Measurements from ENCODE around the gene DPPA3.
"Not testable (repeated sequence)": the region's sequence is repeated elsewhere in the genome, so short reads cannot be mapped to it uniquely, and the experiment has no call there.

The DPPA3 gene

GRCh38 chr12:7723926-7724325, 12.7 kb downstream of the DPPA3 start:
- no peak for TF ChIP-seq CTCF (IDR thresholded peaks at IDR 0.05; ENCODE audit: borderline replicate concordance, control extremely low read depth, extremely low read depth, insufficient read depth, missing control alignments)
- in situ Hi-C loops (cut with MboI; ENCODE audit: low sequenced_read_pairs, unreplicated experiment), result no loop called here
- no peak for DNase-seq (ENCODE audit: low spot score)

GRCh38 chr12:7729746-7730145, 18.5 kb downstream of the DPPA3 start:
- no peak for DNase-seq (ENCODE audit: low spot score)

DNA sequence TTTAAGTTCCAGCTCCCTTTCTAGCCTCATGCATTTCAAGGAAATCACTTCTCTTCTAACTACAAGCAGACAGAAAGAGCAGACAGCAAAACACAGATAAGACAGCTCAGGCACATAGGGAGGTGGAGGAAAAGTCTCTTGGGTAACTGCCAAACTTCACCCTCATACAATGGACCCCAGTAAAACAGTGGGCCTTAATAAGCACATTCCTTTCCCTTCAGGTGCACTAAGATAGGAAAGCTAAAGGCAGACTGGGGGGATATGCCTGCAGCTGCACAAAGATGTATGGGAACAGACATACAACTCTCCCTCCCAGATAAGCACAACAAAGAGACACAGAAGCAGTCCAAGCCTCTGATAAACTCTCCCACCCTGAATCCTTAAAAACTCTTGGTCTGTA, 19.8 kb downstream of the DPPA3 start:
- in situ Hi-C loops (cut with MboI; ENCODE audit: low sequenced_read_pairs, unreplicated experiment); DNase-seq (ENCODE audit: low spot score): not testable (repeated sequence)

More at GRCh38 chr12:7729746-7730145, 18.5 kb downstream of the DPPA3 start:
- no peak for TF ChIP-seq CTCF (IDR thresholded peaks at IDR 0.05; ENCODE audit: borderline replicate concordance, control extremely low read depth, extremely low read depth, insufficient read depth, missing control alignments)
- in situ Hi-C loops (cut with MboI; ENCODE audit: low sequenced_read_pairs, unreplicated experiment), result no loop called here

DNA sequence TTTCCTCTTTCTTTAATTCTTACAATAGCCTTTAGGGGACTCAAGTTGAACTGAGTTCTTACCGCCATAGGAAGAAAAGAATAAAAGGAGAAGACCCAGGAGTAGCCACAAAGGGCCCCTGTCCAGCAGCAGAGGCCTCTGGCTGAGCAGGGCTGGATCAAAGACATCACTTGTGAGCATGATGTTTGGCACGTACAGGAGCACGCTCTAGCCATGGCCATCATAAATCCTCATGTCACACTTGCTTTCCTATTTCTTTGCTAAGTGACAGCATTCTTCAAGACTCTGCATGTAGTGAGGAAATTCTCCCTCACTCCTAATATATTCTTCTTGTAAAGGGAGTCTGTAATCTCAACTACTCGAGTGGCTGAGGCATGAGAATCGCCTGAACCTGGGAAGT, 20.3 kb downstream of the DPPA3 start:
- TF ChIP-seq CTCF (IDR thresholded peaks at IDR 0.05; ENCODE audit: borderline replicate concordance, control extremely low read depth, extremely low read depth, insufficient read depth, missing control alignments), result no peak
- no peak for DNase-seq (ENCODE audit: low spot score)
- in situ Hi-C loops (cut with MboI; ENCODE audit: low sequenced_read_pairs, unreplicated experiment), result no loop called here

GRCh38 chr12:7732993-7733392, 21.8 kb downstream of the DPPA3 start:
- in situ Hi-C loops (cut with MboI; ENCODE audit: low sequenced_read_pairs, unreplicated experiment), result no loop called here

DNA sequence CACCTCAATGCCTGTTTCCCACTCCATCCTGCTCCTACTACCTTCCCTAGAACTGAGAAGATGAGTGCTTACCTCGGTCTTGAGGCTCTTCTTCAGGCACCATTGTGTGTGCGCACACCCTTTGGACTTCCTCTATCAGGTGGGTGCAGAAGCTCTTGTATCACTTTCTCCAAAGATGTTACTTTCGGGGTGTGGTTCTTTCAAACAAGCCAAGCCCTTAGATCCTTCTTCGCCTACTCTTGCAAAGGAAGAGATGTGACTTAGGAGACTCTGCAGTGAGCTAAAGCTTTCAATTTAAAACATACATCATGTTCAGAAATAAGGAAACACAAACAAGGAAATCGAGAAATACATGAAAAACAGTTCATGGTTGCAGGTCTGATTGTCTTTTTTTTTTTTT, 36.0 kb downstream of the DPPA3 start, which contains the start of gene CLEC4C:
Gene CLEC4C, minus strand, starts transcription at position 130 of the 400 bp plus-strand sequence. Its CDS starts 27 bp downstream, at position 103.
- no peak for TF ChIP-seq CTCF (IDR thresholded peaks at IDR 0.05; ENCODE audit: borderline replicate concordance, control extremely low read depth, extremely low read depth, insufficient read depth, missing control alignments)
- in situ Hi-C loops (cut with MboI; ENCODE audit: low sequenced_read_pairs, unreplicated experiment), result no loop called here

More at GRCh38 chr12:7732993-7733392, 21.8 kb downstream of the DPPA3 start:
- no peak for DNase-seq (ENCODE audit: low spot score)
- no peak for TF ChIP-seq CTCF (IDR thresholded peaks at IDR 0.05; ENCODE audit: borderline replicate concordance, control extremely low read depth, extremely low read depth, insufficient read depth, missing control alignments)

DNA sequence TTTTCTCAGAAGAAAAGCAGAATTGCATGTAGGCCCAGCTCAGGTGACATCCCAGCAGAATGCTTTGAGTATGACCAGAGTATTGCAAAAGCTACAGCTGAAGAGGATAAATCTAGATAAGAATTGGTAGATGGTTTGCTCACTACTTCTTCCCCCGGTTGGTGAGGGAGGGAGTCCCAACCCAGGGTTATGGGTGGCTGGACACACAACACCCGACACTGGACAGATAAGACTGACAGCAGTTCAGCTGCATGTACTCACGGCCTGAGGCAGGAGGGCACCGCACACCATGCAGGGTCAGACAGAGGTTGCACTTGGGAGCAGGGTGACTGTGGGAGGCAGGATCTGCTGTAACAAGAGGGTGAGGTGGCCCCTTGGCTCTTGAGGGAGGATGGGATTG, 37.6 kb downstream of the DPPA3 start:
- in situ Hi-C loops (cut with MboI; ENCODE audit: low sequenced_read_pairs, unreplicated experiment), result no loop called here
- no peak for DNase-seq (ENCODE audit: low spot score)
- no peak for TF ChIP-seq CTCF (IDR thresholded peaks at IDR 0.05; ENCODE audit: borderline replicate concordance, control extremely low read depth, extremely low read depth, insufficient read depth, missing control alignments)

More for the DNA sequence above, 36.0 kb downstream of the DPPA3 start, which contains the start of gene CLEC4C:
- DNase-seq (ENCODE audit: low spot score), result no peak

Data from GM13976 (cell line).